HS-5 (cell line): Measurements from ENCODE around the gene IQCM.

Source experiments
- DNase-seq: peaks from one replicate; pipeline ENCODE4 v3.0.0-alpha.2; 2012; ENCODE audit warnings: low read depth

The IQCM gene

GRCh38 chr4:149781150-149781549 is 34.5 kb downstream of the IQCM start:
- no peak for DNase-seq

GRCh38 chr4:149768477-149768876 is 47.2 kb downstream of the IQCM start:
- no peak for DNase-seq

GRCh38 chr4:149766135-149766534 is 49.5 kb downstream of the IQCM start:
- DNase-seq: no peak

- peak; percentile 65 for DNase-seq
Measured at GRCh38 chr4:149765630-149766029, 50.0 kb downstream of the IQCM start.

- DNase-seq: no peak
Measured at GRCh38 chr4:149755969-149756368, 59.7 kb downstream of the IQCM start.

GRCh38 chr4:149754526-149754925 is 61.1 kb downstream of the IQCM start:
- peak; percentile 9 for DNase-seq

GRCh38 chr4:149752729-149753128 is 62.9 kb downstream of the IQCM start:
- DNase-seq: no peak

GRCh38 chr4:149751174-149751573 is 64.5 kb downstream of the IQCM start:
- no peak for DNase-seq

- no peak for DNase-seq
Measured at GRCh38 chr4:149749784-149750183, 65.9 kb downstream of the IQCM start.

- DNase-seq: no peak
Measured at GRCh38 chr4:149747646-149748045, 68.0 kb downstream of the IQCM start.

GRCh38 chr4:149746276-149746675 is 69.4 kb downstream of the IQCM start:
- DNase-seq: no peak

GRCh38 chr4:149741186-149741831 is 74.3 kb downstream of the IQCM start:
- DNase-seq: no peak

GRCh38 chr4:149738156-149738555 is 77.5 kb downstream of the IQCM start:
- no peak for DNase-seq

- no peak for DNase-seq
Measured at GRCh38 chr4:149735796-149736195, 79.8 kb downstream of the IQCM start.

GRCh38 chr4:149728444-149728843 is 87.2 kb downstream of the IQCM start:
- DNase-seq: no peak

- no peak for DNase-seq
Measured at GRCh38 chr4:149727663-149728062, 88.0 kb downstream of the IQCM start.

GRCh38 chr4:149723065-149723464 is 92.6 kb downstream of the IQCM start:
- no peak for DNase-seq

GRCh38 chr4:149719806-149720205 is 95.8 kb downstream of the IQCM start:
- no peak for DNase-seq

- DNase-seq: no peak
Measured at GRCh38 chr4:149719357-149719756, 96.3 kb downstream of the IQCM start.

- no peak for DNase-seq
Measured at GRCh38 chr4:149718500-149718899, 97.1 kb downstream of the IQCM start.

- no peak for DNase-seq
Measured at GRCh38 chr4:149716728-149717127, 98.9 kb downstream of the IQCM start.

GRCh38 chr4:149715822-149716585 is 99.6 kb downstream of the IQCM start:
- no peak for DNase-seq

- DNase-seq: no peak
Measured at GRCh38 chr4:149713031-149713430, 102.6 kb downstream of the IQCM start.
